Testis (tissue), 3 donors: ENCODE data around the gene RGR. TPM values are rescaled to one million over a fixed set of nuclear protein-coding genes. Genes with fewer than 3 reads are reported as not detected.
A peak's percentile ranks its signal among the peaks of the same experiment; 100 is the strongest.

Experiments used
- DNase-seq: peaks from one replicate; pipeline ENCODE4 v3.0.0-alpha.2; 2019
- H3K27ac ChIP-seq, 2 donors: fragments of 200-600 bp; sonication (generic); one replicate each; pipeline ENCODE4 v1.5.1; 2019
- H3K27me3 ChIP-seq: fragments of 200-600 bp; sonication (generic); one replicate; pipeline ENCODE4 v1.5.1; 2019
- H3K36me3 ChIP-seq: fragments of 200-600 bp; sonication (generic); one replicate; pipeline ENCODE4 v1.5.1; 2017; ENCODE audit warnings: low read depth; ENCODE audit errors: missing control alignments
- H3K4me1 ChIP-seq: fragments of 200-600 bp; sonication (generic); one replicate; pipeline ENCODE4 v1.5.1; 2019
- H3K4me3 ChIP-seq, 2 donors: fragments of 200-600 bp; sonication (generic); one replicate each; pipeline ENCODE4 v1.5.1; 2017 to 2019
- H3K9me3 ChIP-seq: fragments of 200-600 bp; sonication (generic); one replicate; pipeline ENCODE4 v1.5.1; 2017
- CTCF ChIP-seq, 3 experiments: fragments of 450-650 bp in 2 of 3; fragments of 200-600 bp in 1 of 3; sonication (generic) in 1 of 3; IDR thresholded peaks; one replicate each; pipeline ENCODE4 v1.5.1; 2016 to 2019; ENCODE audit warnings: antibody characterized with exemption in 3 of 3, mild to moderate bottlenecking in 2 of 3, moderate library complexity in 1 of 3
- POLR2A ChIP-seq: fragments of 450-650 bp; IDR thresholded peaks from one replicate; pipeline ENCODE4 v1.6.1; 2017; ENCODE audit warnings: antibody characterized with exemption, mild to moderate bottlenecking, moderate library complexity
- WGBS, 2 donors: methylation state at CpG; one replicate each; pipeline ENCODE4 v1.1.5; 2018; 5-methylcytosine and 5-hydroxymethylcytosine counted together
- intact Hi-C: fragments of 100-400 bp; cut with DNase I; formaldehyde crosslinking; loops from one replicate; pipeline ENCODE4 v1.15.1; 2023; ENCODE audit warnings: low total_unique reads
- polyA plus RNA-seq: library from polyadenylated mRNA; stranded (reverse); fragments of 350-450 nt; fragmentation: Illumina TruSeq; extraction: RNeasy Lipid Tissue Mini Kit (QIAGEN cat#74804); gene quantifications from one replicate; pipeline ENCODE4 v1.2.3, GENCODE V29; 2014; ENCODE audit warnings: low read depth, low replicate concordance; ENCODE audit not compliant: insufficient read depth
- total RNA-seq, 2 donors: library from RNA; depleted of rRNA; stranded (reverse); fragments of >200 nt; gene quantifications; one replicate each; pipeline ENCODE4 v1.2.3, GENCODE V29; 2016

Gene RGR
- total and polyA plus RNA-seq, 3 donors from 2014 or later = 2.2 to 5.9 (median 3.7) TPM

DNA sequence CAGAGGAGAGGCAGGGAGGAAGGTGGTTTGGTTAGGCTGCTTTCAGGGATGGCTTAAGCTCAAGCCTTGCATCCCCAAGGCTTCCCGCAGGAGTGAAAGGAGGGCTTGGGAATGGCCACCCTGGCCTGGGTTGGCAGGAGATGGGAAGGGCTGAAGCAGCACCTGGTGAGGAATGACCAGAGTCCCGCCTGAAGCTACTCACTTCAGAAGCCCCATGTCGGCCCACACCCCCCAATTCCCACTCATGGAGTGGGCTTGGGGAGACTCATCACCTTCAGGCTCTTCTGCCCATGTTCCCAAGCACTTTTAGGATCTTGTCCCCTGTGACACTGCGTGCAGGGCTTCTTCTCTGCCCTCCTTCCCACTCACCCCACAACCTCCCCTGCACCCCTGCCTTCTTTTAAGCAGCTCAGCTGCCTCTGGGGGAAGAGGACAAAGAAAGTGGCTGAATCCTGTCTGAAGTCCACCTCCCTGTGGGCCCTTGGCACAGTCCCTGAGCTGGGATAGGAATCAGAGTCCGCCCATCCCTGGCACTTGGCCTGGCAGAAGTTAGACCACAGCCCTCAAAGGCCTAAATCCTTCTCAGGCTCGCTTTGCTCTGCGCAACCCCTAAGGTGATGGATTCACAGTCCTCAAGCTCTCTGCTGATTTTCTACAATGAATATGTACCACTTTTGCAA, 16.5 kb downstream of the RGR start:
- Histone ChIP-seq H3K36me3 (no peaks in the 10 kb centered on the region), H3K27me3 (no peaks in the 10 kb centered on the region), H3K9me3 (no peaks in the 10 kb centered on the region), H3K4me3 (no peak overlapping the region), H3K4me1 (no peaks in the 10 kb centered on the region), H3K27ac (no peak overlapping the region)
- 85 to 92% methylated on average over 7 of the region's 7 CpGs for WGBS, 2 donors
- TF ChIP-seq CTCF (IDR thresholded peaks at IDR 0.05) (no peak), POLR2A (no peak)
- DNase-seq = no peak
- intact Hi-C loops = no loop called here

- intact Hi-C loops = no loop called here
- H3K36me3 ChIP-seq = no peaks in the 10 kb centered on the region
- WGBS, 2 donors = 85% methylated on average over 13 of the region's 13 CpGs
Measured at GRCh38 chr10:84262190-84262956, 17.5 kb downstream of the RGR start.

GRCh38 chr10:84263716-84264115, 18.9 kb downstream of the RGR start:
- Histone ChIP-seq H3K4me3 (no peak overlapping the region), H3K4me1 (no peaks in the 10 kb centered on the region), H3K9me3 (no peaks in the 10 kb centered on the region), H3K36me3 (no peaks in the 10 kb centered on the region), H3K27ac (no peak overlapping the region), H3K27me3 (no peaks in the 10 kb centered on the region)
- WGBS, 2 donors = 89% methylated on average over 4 to 5 of the region's 5 CpGs
- TF ChIP-seq POLR2A (no peak), CTCF (IDR thresholded peaks at IDR 0.05) (no peak)
- DNase-seq = no peak
- intact Hi-C loops = no loop called here

More at GRCh38 chr10:84262190-84262956, 17.5 kb downstream of the RGR start:
- TF ChIP-seq POLR2A (no peak), CTCF (IDR thresholded peaks at IDR 0.05) (no peak)
- H3K9me3 ChIP-seq = no peaks in the 10 kb centered on the region
- no peaks in the 10 kb centered on the region for H3K27me3 ChIP-seq
- no peaks in the 10 kb centered on the region for H3K4me1 ChIP-seq
- H3K27ac ChIP-seq = no peak overlapping the region
- DNase-seq = no peak
- H3K4me3 ChIP-seq = no peak overlapping the region

DNA sequence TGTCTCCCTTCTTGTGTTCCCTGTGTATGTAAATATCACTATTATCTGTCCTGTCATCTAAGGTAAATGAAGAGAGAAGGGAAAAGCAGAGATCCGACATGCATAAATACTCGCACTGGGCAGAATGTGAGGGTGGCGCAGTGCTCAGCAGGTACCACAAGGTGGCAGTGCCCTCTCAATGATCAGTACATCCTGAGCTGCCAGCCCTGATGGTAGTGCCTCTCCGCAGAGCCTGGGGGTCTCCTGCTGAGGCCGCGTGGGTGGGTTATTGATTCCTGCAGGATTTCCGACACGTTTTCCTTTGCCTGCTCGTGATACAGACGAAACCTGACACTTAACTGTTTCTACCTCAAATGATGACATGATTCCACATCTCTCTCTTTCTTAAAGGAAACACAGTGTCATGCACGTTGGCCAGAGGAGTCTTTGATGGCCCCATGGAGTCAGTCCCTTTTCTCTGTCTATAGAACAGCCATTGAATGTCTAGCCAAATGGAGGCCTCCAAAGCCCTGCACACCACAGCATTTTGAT, 19.8 kb downstream of the RGR start:
- no peaks in the 10 kb centered on the region for H3K4me1 ChIP-seq
- TF ChIP-seq CTCF (IDR thresholded peaks at IDR 0.05) = peak; percentile 72 to 90 (median 81)
- no peak for TF ChIP-seq POLR2A
- no peaks in the 10 kb centered on the region for H3K36me3 ChIP-seq
- H3K27me3 ChIP-seq = no peaks in the 10 kb centered on the region
- WGBS, 2 donors = 14 to 27% methylated on average over 11 of the region's 11 CpGs
- H3K4me3 ChIP-seq = no peak overlapping the region
- H3K9me3 ChIP-seq = no peaks in the 10 kb centered on the region
- intact Hi-C loops = loop anchor here (5.0 kb wide), 2 partner anchors 32 to 273 kb away; no protein-coding TSS in a partner anchor
- H3K27ac ChIP-seq = no peak overlapping the region
- peak; percentile 85 for DNase-seq
